ENCODE results near the gene CSNK1G1. TPM values are rescaled to one million over a fixed set of nuclear protein-coding genes. Genes with fewer than 3 reads are reported as not detected.

The CSNK1G1 gene
- total RNA-seq, 1 donor from 2014 or later: 12.8 TPM

GRCh38 chr15:64249883-64250575 is 105.9 kb downstream of the CSNK1G1 start:
- no peak for TF ChIP-seq POLR2AphosphoS5 (IDR thresholded peaks at IDR 0.05; ENCODE audit: insufficient read depth in 1 of 2, low read depth in 1 of 2)
- no peak for TF ChIP-seq POLR2A (IDR thresholded peaks at IDR 0.05)
- TF ChIP-seq CTCF (IDR thresholded peaks at IDR 0.05): no peak
- H3K36me3 ChIP-seq: no peaks in the 10 kb centered on the region
- peak overlapping the region; percentile 17 for H3K27ac ChIP-seq
- no peak overlapping the region for H3K4me3 ChIP-seq
- H3K27me3 ChIP-seq: no peaks in the 10 kb centered on the region
- no peaks in the 10 kb centered on the region for H3K9me3 ChIP-seq
- no peak for DNase-seq (ENCODE audit: extremely low spot score in 2 of 2)
- intact Hi-C loops (cut with DNase I): no loop called here
- peaks cover 40% of the 10 kb centered on the region for H3K4me1 ChIP-seq

DNA sequence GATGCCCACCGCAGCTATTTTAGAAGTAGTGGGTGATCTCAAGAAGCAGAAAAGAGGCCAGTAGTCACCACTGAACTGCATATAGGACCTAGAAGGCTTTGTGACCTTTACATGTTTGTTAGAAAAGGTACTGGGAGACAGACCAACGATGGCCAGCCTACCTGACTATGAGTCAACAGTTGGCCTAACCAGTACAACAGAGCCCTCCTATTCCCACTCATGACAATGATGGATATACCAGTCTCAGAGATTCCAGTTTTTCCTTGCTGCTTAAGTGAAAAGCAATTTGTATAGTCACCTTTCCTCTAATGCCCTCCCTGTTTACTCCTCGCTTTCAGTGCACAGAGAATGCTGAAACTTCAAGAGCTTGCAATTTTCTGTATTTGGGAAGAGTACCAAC is 106.6 kb downstream of the CSNK1G1 start:
- Histone ChIP-seq H3K4me3 (no peak overlapping the region), H3K4me1 (peaks cover 40% of the 10 kb centered on the region), H3K27me3 (no peaks in the 10 kb centered on the region), H3K9me3 (no peaks in the 10 kb centered on the region), H3K27ac (peak overlapping the region; percentile 17), H3K36me3 (no peaks in the 10 kb centered on the region)
- no peak for DNase-seq (ENCODE audit: extremely low spot score in 2 of 2)
- intact Hi-C loops (cut with DNase I): no loop called here
- TF ChIP-seq CTCF (IDR thresholded peaks at IDR 0.05) (no peak), POLR2A (IDR thresholded peaks at IDR 0.05) (no peak), POLR2AphosphoS5 (IDR thresholded peaks at IDR 0.05; ENCODE audit: insufficient read depth in 1 of 2, low read depth in 1 of 2) (no peak)

DNA sequence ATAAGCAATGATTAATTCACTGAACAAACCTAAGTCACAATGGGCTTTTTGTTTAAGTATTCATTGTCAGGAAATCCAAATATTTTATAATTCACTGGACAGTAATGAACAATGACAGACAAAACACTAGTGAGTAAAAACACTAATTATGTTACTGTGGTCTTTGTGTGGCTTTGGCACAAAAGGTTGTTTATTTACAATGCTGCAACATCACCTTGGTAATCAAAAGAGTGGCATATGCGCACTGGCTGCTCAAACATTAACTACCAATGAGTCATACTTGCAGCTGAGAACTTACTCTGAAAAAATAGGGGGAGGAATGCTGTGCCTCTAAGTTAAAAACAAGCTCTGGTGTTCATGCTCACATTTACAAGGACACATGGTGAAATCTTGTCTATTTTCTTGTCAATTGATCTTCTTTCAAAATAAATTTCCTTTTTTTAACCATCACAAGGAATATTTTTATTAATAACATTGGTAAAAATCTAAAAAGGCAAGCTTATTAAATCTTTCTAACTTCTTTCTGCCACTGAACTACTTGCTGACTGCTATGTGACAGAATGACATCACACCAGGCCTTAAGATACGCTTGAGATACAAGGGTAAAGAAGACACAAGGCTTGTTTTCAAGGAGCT is 107.9 kb downstream of the CSNK1G1 start:
- H3K4me1 ChIP-seq: peaks cover 40% of the 10 kb centered on the region
- no peak for DNase-seq (ENCODE audit: extremely low spot score in 2 of 2)
- H3K36me3 ChIP-seq: no peaks in the 10 kb centered on the region
- H3K27me3 ChIP-seq: no peaks in the 10 kb centered on the region
- no peaks in the 10 kb centered on the region for H3K9me3 ChIP-seq
- no peak for TF ChIP-seq CTCF (IDR thresholded peaks at IDR 0.05)
- TF ChIP-seq POLR2AphosphoS5 (IDR thresholded peaks at IDR 0.05; ENCODE audit: insufficient read depth in 1 of 2, low read depth in 1 of 2): peak in 1 of 2 donors; percentile 92
- no peak for TF ChIP-seq POLR2A (IDR thresholded peaks at IDR 0.05)
- H3K27ac ChIP-seq: peak overlapping the region; percentile 67
- intact Hi-C loops (cut with DNase I): no loop called here
- no peak overlapping the region for H3K4me3 ChIP-seq

- TF ChIP-seq CTCF (IDR thresholded peaks at IDR 0.05): no peak
- no peaks in the 10 kb centered on the region for H3K27me3 ChIP-seq
- peaks cover 40% of the 10 kb centered on the region for H3K4me1 ChIP-seq
- no peak overlapping the region for H3K4me3 ChIP-seq
- no peaks in the 10 kb centered on the region for H3K36me3 ChIP-seq
- peak overlapping the region; percentile 63 for H3K27ac ChIP-seq
- DNase-seq (ENCODE audit: extremely low spot score in 2 of 2): no peak
- H3K9me3 ChIP-seq: no peaks in the 10 kb centered on the region
- intact Hi-C loops (cut with DNase I): no loop called here
Observed at GRCh38 chr15:64247535-64247905, 108.5 kb downstream of the CSNK1G1 start.
